Activated CD4-positive, alpha-beta memory T cell treated with anti-CD3 and anti-CD28 coated beads for 36 hours (primary cell): ENCODE results near the gene AGGF1. TPM values are rescaled to one million over a fixed set of nuclear protein-coding genes. Genes with fewer than 3 reads are reported as not detected.
"Not testable (repeated sequence)": the region's sequence is repeated elsewhere in the genome, so short reads cannot be mapped to it uniquely, and the experiment has no call there.

Experiments used
- CTCF ChIA-PET: fragments of 350-600 bp; sonication (Branson Sonifier 250); formaldehyde crosslinking; loops from one replicate; lab custom pipeline; 2021; ENCODE audit warnings: antibody characterized with exemption, inconsistent platforms; lab: Charles Lee
- POLR2A ChIA-PET: fragments of 350-600 bp; sonication (Branson Sonifier 250); formaldehyde crosslinking; loops from one replicate; lab custom pipeline; 2021; ENCODE audit warnings: antibody characterized with exemption; lab: Charles Lee
- DNase-seq: peaks from one replicate; pipeline ENCODE4 v3.0.0-alpha.2; 2020
- H3K27ac Mint-ChIP-seq: one replicate; pipeline ENCODE4 v1.8.0; 2021; ENCODE audit warnings: mixed read lengths
- H3K27me3 Mint-ChIP-seq: one replicate; pipeline ENCODE4 v1.8.0; 2021; ENCODE audit warnings: mixed read lengths
- H3K36me3 Mint-ChIP-seq: one replicate; pipeline ENCODE4 v1.8.0; 2021; ENCODE audit warnings: mixed read lengths
- H3K4me1 Mint-ChIP-seq: one replicate; pipeline ENCODE4 v1.8.0; 2021; ENCODE audit warnings: low read depth, mixed read lengths
- H3K4me3 Mint-ChIP-seq: one replicate; pipeline ENCODE4 v1.8.0; 2021; ENCODE audit warnings: mild to moderate bottlenecking, mixed read lengths
- H3K9me3 Mint-ChIP-seq: one replicate; pipeline ENCODE4 v1.8.0; 2021; ENCODE audit warnings: mixed read lengths
- intact Hi-C: fragments of 100-400 bp; cut with micrococcal nuclease; formaldehyde crosslinking; loops from one replicate; pipeline ENCODE4 v1.15.1; 2023
- total RNA-seq, 2 experiments: library from RNA; stranded (reverse); gene quantifications; one replicate each; pipeline ENCODE4 v1.2.3, GENCODE V29; 2021

The AGGF1 gene
- total RNA-seq, 2 experiments from 2014 or later = 26.5 to 27.6 TPM

GRCh38 chr5:77102549-77102948 lies 72.3 kb downstream of the AGGF1 start:
- ChIA-PET POLR2A (interaction anchor here (0.5 to 0.6 kb wide), 2 partner anchors 322 to 740 kb away, joined by 3 read pairs; no protein-coding TSS in a partner anchor), CTCF (no interaction called here)
- peaks cover 4% of the 10 kb centered on the region for H3K4me1 Mint-ChIP-seq
- intact Hi-C loops = no loop called here
- no peaks in the 10 kb centered on the region for H3K9me3 Mint-ChIP-seq
- no peaks in the 10 kb centered on the region for H3K27me3 Mint-ChIP-seq
- H3K27ac Mint-ChIP-seq = no peak overlapping the region
- DNase-seq = no peak
- H3K36me3 Mint-ChIP-seq = peaks cover 2% of the 10 kb centered on the region
- no peak overlapping the region for H3K4me3 Mint-ChIP-seq

- Mint-ChIP-seq H3K9me3 (no peaks in the 10 kb centered on the region), H3K36me3 (peaks cover 2% of the 10 kb centered on the region), H3K4me1 (peaks cover 4% of the 10 kb centered on the region), H3K27me3 (no peaks in the 10 kb centered on the region), H3K4me3 (no peak overlapping the region), H3K27ac (no peak overlapping the region)
- ChIA-PET CTCF (interaction anchor here (1.1 to 1.2 kb wide), 2 partner anchors 26 to 71 kb away, joined by 3 to 4 read pairs; no protein-coding TSS in a partner anchor), POLR2A (no interaction called here)
- DNase-seq = no peak
- intact Hi-C loops = no loop called here
Measured at GRCh38 chr5:77103457-77103856, 73.3 kb downstream of the AGGF1 start.

GRCh38 chr5:77104813-77105212 lies 74.6 kb downstream of the AGGF1 start:
- H3K4me3 Mint-ChIP-seq = no peak overlapping the region
- no peaks in the 10 kb centered on the region for H3K9me3 Mint-ChIP-seq
- H3K27ac Mint-ChIP-seq = no peak overlapping the region
- ChIA-PET CTCF (interaction anchor here (1.1 kb wide), 1 partner anchor 70 kb away, joined by 3 read pairs; no protein-coding TSS in a partner anchor), POLR2A (no interaction called here)
- no peak for DNase-seq
- peaks cover 3% of the 10 kb centered on the region for H3K27me3 Mint-ChIP-seq
- peaks cover 2% of the 10 kb centered on the region for H3K36me3 Mint-ChIP-seq
- intact Hi-C loops = no loop called here
- peaks cover 4% of the 10 kb centered on the region for H3K4me1 Mint-ChIP-seq

- CTCF ChIA-PET, H3K9me3 Mint-ChIP-seq, H3K4me3 Mint-ChIP-seq, H3K36me3 Mint-ChIP-seq, POLR2A ChIA-PET, H3K27ac Mint-ChIP-seq, intact Hi-C loops, H3K27me3 Mint-ChIP-seq, DNase-seq, H3K4me1 Mint-ChIP-seq: not testable (repeated sequence)
Measured at GRCh38 chr5:77107035-77107434, 76.8 kb downstream of the AGGF1 start.

Other genes with a start within 250 kb of the AGGF1 start
- gene F2RL1, start 211.4 kb upstream of the AGGF1 start, total RNA-seq = 1 to 10 TPM; 2.3 to 2.9 TPM
- gene S100Z, start 180.4 kb upstream of the AGGF1 start, total RNA-seq = 1 to 10 TPM; 1.8 to 2.1 TPM
- not detected for gene CRHBP, start 77.4 kb upstream of the AGGF1 start, total RNA-seq
- gene ZBED3, start 56.9 kb downstream of the AGGF1 start, total RNA-seq = 1 to 10 TPM in 1 of 2 experiments, under 1 TPM in 1; 0.61 to 1.2 TPM
- gene PDE8B, start 180.3 kb downstream of the AGGF1 start, total RNA-seq = not detected